Measurements from ENCODE around the gene BEAN1.

DNA sequence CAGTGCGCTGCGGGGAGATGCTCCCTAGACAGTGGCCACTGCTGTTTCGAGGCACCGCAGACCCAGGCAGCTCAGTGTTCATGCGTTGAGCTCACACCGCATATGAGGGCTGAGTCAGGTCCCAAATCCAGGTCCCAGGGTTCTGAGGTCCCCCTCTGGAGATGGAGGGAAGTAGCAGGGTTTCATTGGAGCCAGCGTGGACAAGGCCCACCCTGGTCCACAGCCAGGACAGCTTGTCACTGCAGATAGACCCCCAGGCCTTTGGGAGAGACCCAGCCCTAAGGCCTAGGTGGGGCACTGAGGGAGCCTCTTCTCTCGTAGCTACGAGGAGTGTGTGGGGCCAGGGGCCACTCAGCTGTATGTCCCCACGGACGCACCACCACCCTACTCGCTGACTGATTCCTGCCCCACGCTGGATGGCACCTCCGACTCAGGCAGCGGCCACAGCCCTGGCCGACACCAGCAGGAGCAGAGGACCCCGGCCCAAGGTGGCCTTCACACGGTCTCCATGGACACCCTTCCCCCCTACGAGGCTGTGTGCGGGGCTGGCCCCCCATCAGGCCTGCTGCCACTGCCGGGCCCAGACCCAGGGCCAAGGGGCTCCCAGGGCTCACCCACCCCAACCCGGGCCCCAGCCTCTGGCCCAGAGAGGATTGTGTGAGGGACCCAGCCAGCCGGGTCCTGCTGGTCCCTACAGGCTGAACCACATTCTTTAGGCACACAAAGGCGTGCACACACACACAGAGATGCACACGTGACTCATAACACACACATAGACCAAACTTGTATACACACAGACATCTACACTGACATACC lies 53.4 kb downstream of the BEAN1 start:
- TF ChIP-seq NR1H2 (CRISPR knock-in tag; IDR thresholded peaks at IDR 0.05) (no peak), TP53 (CRISPR knock-in tag; IDR thresholded peaks at IDR 0.05) (no peak), JAZF1 (CRISPR knock-in tag; IDR thresholded peaks at IDR 0.05) (no peak)

All from WTC11 (cell line).